Stimulated activated CD8-positive, alpha-beta memory T cell treated with anti-CD3 and anti-CD28 coated beads, Interleukin-7, amount 100 ng/mL, for 1 hour (primary cell): ENCODE results near the gene STAP1.

Source experiments
- DNase-seq, 2 donors: peaks; one replicate each; pipeline ENCODE4 v3.0.0-alpha.2; 2020; ENCODE audit warnings: low read depth in 2 of 2

The STAP1 gene

DNA sequence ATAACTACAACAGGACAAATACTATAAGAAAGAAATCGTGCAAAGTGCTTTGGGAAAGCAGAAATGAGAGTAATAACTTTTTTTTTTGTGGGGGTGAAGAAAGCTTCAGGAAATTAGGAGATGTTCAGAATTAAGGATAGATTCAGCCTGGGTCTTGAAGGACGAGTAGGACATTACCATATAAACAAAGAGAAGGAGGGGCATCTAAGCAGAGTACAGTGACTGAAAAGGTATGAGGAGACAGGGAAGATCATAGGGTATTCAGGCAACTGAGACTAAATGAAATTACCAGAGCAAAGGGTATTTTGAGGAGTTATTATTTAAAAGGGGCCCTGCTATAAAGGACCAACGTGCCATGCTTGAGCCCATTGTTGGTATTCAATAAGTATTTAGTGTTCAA, 3.1 kb upstream of the STAP1 start:
- DNase-seq = no peak

DNA sequence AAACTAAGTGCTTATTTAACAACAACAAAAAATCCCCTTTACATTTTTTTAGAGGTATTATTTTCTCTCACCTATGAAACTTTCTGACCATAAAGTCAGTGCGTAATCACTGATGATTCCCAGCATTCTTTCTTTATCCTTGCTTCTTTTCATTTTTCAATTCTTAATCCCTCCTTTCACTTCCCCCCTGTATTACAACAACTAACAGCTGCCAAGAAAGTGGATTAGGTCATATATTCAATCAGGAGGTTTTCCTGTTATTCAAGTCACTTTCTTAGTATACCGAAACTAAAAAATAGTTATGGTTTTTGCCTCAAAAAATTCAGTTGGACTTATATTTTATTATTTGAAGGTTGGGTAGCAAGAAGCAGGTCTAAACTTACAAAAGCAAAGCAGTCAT, 2.1 kb upstream of the STAP1 start:
- DNase-seq = no peak

DNA sequence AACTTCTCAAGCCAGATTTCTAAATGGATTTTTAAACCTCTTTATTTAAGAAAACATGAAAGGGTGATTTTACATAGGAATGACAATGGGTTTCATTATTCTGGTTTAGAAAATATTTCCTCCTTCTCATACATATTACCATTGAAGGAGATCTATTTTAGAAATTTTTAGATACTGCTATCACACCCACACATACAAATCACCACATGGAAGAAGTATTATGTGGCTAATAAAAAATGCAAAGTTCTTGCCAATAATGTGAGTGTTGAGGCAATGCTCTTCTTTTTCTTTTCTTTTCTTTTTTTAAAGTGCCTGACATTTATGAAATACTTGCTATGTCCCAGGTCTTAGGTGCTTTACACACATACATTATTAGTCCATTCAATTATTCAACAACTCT, 6.8 kb downstream of the STAP1 start:
- no peak for DNase-seq

DNA sequence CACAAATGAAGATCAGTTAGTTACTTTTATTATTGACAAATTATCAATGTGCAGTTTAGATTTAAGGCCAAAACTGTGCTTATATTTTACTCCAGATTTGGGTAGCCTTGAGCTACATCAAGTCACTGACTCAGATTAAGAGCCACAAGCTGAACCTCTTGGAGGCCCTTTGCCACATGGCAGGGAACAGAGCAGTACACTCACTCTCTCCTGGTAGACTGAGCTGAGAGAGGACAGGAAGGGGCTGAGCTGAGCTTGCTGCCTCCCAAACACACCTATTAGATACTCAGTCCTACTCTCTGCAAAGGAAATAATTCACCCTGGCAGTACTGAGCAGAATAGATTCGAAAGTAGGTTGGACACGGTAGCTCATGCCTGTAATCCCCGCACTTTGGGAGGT, 7.8 kb downstream of the STAP1 start:
- no peak for DNase-seq

DNA sequence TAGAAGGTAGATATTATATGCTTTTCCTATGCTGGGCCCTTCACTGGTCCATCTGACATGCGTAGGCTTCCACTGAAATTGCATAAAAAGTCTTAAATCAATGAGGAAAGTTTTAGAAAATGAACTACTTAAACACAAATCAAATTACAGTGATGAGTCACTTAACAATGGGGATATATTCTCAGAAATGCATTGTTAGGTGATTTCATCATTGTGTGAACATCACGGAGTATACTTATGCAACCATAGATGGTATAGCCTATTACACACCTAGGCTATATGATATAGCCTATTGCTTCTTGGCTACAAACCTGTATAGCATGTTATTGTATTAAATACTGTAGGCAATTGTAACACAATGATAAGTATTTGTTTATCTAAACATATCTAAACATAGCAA, 10.3 kb downstream of the STAP1 start:
- DNase-seq = no peak

DNA sequence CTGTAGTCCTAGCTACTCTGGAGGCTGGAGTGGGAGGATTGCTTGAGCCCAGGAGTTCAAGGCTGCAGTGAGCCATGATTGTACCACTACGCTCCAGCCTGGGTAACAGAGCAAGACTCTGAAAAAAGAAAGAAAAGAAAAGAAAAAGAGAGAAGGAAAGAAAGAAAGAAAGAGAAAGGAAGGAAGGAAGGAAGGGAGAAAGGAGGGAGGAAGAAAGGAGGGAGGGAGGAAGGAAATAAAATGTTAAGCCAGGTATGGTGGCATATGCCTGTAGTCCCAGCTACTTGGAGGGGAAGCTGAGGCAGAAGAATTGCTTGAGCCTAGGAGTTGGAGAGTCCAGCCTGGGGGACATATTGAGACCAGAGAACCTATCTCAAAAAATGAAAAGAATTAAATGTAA, 12.0 kb downstream of the STAP1 start:
- no peak for DNase-seq

DNA sequence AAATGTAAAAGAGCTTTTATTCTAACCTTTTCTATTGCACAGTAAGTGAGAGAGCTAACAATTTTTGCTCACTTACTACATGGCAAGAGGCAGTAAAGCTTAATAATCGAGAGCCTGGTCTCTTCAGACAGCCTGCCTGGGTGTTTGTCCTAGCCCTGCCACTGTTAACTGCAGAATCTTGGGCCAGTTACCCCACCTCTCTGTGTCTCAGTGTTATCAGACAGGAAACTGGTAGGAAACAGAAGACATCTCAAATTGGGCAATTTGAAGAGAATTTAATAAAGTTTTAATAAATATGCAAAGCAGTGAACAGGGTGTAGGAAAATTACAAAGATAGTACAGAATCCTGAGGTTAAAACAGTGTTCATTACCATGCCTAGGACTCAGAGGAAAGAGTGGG, 13.4 kb downstream of the STAP1 start:
- DNase-seq = no peak

DNA sequence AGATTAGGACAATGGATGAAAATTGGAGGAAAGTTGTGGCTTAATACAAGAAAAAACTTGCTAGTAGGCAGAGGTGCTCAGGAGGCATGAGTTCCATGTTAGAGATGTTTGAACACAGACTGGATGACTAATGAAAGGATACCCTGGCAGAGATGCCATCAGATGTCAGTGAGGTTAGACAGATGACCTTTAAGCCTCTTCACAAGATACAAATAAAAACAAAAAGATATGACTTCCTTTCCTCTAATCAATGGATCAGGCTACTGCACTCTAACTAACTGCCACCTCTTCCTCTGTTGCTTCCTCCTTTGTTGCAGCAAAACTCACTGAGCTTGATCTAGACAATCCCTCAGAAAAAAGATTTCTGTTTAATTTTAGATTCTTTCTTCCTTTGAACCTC, 14.7 kb downstream of the STAP1 start:
- DNase-seq = no peak

- no peak for DNase-seq
These were observed 16.9 kb downstream of the STAP1 start for GRCh38 chr4:67575232-67576058.

GRCh38 chr4:67576059-67576466, 17.5 kb downstream of the STAP1 start:
- DNase-seq = no peak

DNA sequence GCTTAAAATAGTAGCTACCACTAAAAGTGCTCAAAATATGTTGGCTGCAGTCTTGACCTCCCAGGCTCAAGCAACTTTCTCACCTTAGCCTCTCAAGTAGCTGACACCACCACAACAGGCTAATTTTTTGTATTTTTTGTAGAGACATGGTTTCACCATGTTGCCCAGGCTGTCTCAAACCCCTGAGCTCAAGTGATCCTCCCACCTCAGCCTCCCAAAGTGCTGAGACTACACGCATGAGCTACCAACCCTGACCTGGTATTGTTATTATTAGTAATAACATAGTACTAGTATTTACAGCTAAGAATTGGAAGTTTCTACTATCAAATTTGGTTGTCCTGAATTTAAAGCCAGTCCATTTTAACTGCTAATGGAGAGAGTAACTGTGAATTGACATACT, 18.0 kb downstream of the STAP1 start:
- DNase-seq = no peak

DNA sequence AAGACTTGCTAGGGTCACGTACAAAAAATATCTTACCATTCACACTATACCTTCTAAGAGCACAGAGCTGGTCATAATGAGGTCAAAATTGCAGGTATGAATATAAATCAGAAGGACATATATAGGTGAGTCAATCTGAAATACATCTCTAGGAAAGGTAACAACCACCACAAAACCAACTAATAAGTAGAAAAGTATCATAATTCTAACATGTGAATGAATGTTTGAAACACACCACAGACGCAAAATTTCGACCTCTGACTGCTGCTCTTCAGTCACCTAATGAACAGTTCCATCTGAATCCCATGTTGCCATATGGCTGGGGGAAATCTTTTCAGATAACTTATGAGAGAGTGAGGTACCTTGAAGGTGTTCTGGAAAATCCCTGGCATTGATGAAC, 22.1 kb downstream of the STAP1 start:
- no peak for DNase-seq

- DNase-seq = no peak
These were observed 22.8 kb downstream of the STAP1 start for GRCh38 chr4:67581208-67581857.

- no peak for DNase-seq
These were observed 23.4 kb downstream of the STAP1 start for GRCh38 chr4:67581913-67582312.

- DNase-seq = no peak
These were observed 26.0 kb downstream of the STAP1 start for GRCh38 chr4:67584496-67584895.

DNA sequence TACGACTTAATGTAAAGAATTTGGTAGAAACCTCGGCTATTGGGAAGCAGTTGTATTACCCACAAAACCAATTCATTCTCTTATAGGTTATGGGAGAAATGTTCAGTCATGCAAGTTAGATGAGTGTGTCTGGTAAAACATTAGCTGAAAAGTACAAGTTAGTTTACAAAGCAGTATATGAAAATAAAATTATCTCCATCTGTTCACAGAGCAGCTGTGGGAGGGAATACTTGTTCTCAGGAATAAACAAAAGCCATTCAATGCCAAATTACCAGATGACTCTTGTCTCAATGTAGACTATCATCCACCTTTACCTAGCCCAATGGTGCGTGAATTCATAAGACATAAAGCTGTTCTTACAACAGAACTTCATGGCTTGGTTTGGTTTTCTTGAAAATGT, 28.6 kb downstream of the STAP1 start:
- no peak for DNase-seq

DNA sequence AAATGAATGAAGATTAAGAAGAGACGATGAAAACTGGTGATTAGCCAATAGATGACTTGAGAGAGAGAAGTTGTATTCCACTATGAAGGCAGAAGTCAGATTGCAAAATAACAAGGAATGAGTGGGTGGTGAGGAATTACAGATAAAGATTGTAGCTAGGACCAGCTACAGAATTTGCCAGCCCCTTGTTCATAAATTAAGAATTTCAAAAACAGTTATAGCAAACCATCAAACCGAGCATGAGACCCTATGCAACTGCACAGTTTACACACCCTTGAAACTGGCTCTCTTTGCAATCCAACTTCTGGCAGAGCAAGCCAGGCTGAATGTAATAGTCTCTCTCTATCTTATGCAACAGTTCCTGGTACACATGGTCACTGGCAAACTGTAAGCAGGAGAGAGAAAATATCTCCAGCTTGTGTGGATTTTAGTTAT, 35.2 kb downstream of the STAP1 start:
- no peak for DNase-seq

DNA sequence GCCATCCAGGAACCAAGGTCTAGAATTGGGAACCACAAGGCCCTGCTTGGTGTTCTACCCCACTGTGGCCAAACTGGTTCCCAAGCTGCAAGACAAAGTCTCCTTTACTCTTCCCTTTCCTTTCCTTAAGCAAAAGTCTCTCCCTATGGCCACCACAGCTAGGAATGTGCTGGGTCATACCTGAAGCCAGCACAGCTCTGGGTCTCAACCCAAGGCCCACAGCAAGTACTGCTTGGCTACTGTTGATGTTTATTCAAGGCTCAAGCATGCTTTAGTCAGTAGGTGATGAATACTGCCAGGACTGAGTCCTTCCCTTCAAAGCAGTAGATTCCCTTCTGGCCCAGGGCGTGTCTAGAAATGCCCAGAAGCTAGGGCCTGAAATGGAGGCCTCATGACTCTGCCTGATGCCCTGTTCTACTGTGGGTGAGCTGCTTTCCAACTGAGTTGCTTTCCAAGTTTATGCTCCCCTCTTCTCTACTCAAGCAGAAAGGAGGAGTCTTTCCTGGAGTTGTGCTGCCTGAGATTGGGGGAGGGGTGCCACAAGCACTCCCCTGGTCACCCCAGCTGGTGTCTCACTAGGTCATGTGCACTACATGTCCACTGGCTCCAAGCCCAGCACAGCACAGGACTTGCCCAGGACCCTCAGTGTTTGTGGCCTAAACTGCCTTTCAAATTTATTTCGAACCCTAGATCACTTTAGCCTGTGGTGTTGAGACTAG, 44.9 kb downstream of the STAP1 start:
- DNase-seq = no peak

GRCh38 chr4:67604029-67604381, 45.5 kb downstream of the STAP1 start:
- no peak for DNase-seq

DNA sequence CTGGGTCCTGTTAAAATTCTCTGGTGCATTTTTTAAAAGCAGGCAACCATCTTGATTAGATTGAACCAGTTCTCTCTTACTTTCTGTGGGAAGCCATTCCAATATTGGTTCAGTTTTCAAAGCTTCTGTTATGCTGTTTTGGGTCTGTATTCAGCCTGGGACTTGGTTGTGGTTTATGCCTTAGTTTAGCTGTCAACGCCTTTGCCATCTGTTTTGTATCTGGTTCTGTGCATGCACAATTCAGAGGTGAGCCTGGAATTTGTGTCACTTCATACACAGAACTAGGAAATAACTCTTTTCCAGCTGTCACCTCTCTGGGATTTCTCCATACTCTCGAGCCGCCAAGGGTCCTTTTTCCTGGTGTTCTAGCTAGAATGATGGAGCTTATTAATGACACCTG, 46.2 kb downstream of the STAP1 start:
- no peak for DNase-seq

DNA sequence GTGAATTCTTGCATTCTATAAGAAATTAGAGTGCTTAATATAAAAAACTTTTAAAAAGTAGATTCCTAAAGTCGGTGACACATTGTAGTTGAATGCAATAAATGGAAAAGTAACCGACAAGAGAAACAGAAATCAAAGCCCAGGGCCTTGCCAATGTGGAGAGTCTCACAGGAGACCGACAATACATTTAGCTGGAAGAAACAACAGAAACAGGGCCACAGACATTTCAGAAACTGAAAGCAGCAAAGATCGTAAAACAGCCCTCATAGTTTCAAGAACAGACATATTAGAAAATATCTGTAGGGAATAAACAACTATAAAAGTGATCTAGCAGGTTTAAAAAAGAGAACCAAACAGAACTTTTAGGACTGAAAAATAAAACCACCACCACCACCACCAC, 49.5 kb downstream of the STAP1 start:
- DNase-seq = no peak

DNA sequence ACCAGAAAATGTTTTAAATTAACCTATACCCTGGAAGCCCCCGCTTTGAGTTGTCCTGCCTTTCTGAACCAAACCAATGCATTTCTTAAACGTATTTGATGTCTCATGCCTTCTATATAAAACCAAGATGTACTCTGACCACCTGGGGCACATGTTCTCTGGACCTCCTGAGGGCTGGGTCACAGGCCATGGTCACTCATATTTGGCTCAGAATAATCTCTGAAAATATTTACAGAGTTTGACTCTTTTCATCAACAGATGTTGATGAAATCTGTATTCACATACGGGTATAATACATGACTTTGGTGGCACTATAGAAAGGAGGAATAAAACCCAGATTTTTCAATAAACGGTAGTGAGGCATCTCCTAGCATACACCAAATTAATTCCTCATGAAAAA, 55.7 kb downstream of the STAP1 start:
- no peak for DNase-seq

DNA sequence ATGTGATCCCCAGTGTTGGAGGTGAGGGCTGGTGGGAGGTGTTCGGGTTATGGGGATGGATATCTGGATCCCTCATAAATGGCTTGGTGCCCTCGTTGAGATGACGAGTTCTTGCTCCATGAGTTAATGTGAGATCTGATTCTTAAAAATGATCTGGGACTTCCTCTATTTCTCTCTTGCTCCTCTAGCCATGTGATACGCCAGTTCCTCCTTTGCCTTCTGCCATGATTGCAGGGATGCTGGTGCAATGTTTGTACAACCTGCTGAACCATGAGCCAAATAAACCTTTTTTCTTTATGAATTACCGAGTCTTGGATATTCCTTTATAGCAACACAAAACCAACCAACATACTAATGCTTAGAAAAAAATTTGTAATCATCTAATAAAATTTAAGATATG, 56.6 kb downstream of the STAP1 start:
- DNase-seq = no peak
